ENCODE measurements around the gene MYO5A.

MYO5A gene

GRCh38 chr15:52359722-52360121 is 169.0 kb downstream of the MYO5A start:
- DNase-seq, result no peak

- no peak for DNase-seq
Measured at GRCh38 chr15:52357949-52358348, 170.7 kb downstream of the MYO5A start.

DNA sequence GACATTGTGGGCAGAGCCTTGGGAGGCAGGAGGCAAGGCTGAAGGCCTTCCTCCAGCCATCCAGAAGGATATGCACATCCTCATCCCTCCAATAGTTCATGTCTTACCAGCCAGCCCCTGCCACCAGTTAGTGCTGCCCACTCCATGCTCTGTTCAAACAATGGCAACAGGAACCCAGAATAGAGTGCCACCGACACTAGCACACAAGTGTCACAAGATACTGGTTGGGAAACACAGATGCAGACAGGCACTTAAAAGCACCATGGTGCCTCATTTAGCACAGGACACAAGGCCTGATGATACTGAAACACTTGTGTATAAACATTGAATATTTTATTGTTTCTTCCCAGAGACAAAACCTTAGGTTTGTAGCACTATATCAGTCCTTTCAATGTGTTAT is 176.6 kb downstream of the MYO5A start:
- DNase-seq, result no peak

GRCh38 chr15:52351206-52351908 is 177.3 kb downstream of the MYO5A start:
- no peak for DNase-seq

DNA sequence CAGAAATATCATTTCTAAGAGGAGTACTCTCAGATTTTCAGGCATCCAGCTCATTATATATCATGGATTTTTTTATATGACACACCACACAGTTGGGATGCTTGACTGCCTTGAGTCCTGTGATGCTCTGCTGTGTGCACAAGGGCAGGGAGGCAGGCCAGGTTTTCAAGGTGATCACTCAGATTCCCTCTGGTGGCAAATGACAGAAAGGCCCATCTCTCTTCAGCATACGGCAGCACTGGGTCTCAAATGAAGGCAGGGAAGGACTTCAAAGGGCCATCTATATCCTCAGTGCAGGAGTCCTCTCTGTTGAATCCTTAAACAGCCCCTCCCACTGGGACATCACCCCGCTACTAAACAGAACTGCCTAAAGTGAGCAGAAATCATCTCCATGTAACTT is 178.3 kb downstream of the MYO5A start:
- no peak for DNase-seq

- DNase-seq, result no peak
Measured at GRCh38 chr15:52349052-52349700, 179.5 kb downstream of the MYO5A start.

DNA sequence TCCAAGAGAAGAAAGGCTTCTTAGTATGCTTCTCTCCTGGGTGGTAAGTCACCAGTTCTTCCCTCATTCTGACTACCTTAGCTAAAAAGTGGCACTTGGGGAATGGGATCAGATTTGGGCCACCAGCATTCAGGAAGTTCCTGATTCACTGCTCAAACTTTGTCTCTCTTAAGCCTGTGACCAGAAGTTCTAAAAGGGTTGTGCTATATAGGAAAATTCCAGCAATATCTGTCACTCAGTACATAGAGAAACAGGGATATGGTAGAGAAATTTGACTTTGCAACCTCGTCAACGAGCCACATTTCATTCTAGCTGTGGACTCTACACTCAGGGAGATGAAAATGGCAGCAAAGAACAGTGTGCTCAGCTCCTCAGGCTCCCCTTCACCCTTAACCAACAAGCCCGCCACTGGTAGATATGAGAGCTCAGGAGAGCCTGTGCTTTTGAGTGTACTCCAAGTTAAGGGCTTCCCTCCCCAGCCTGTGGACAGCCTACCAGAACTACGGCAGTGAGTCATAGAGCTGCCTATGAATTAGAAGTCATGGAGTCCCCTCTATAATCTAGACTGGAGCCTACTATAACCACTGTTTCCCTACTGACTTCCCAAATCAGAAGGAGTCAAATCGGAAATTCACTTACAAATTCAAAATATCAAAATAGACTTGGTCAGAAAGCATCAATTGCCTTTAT is 180.5 kb downstream of the MYO5A start:
- no peak for DNase-seq

DNA sequence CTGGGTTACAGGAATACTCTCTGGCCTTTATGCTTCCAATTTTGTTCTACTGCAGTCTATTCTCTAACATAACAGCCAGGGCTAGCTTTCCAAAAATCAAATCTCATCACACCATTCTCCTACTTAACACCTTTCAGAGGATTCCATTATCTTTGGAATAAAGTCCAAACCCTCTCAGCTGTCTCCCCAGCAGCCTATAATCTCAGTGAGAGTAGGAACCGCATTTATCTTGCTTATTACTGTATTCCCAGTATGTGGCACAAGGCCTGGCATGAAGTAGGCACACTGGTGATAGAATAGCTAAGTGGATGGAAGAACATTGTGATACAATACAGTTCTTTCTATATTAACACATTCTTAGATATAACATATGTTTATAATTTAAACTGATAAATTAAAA is 184.1 kb downstream of the MYO5A start:
- no peak for DNase-seq

DNA sequence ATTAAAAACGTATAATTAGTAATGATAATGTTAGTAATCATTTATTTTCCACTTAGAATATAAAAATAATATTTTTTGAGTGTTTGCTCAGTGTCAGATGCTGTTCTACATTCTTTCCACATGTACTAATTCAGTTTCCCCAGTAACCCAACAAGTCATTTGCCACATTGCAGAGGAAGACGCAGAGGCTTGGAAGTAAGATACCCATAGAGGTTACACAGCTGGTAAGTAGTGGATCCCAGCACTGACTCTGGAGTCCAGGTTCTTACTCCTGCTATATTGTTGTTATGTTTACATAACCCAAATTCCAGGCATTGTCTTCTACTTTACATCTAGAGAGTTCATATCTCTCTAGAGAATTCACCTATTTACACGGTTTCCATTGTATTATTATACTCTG is 184.8 kb downstream of the MYO5A start:
- no peak for DNase-seq

- DNase-seq, result no peak
Measured at GRCh38 chr15:52340093-52340492, 188.6 kb downstream of the MYO5A start.

DNA sequence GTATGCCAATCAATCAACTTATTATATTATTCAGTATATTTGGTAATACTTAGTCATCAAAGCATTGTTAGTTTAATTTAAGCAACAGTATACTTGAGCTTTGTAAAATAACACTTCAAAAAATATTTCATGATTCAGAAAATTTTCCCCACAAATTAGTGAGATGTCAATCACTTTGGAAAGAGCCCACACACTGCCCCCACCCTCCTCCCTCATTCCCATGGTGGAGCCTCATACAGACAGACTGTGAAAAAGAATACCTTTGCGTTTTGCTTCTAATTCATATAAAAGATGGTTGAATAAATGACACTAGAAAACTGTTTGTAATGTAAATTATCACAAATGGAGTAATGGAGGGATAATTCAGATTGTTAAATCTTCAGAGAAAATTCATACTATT is 189.8 kb downstream of the MYO5A start:
- DNase-seq, result no peak

DNA sequence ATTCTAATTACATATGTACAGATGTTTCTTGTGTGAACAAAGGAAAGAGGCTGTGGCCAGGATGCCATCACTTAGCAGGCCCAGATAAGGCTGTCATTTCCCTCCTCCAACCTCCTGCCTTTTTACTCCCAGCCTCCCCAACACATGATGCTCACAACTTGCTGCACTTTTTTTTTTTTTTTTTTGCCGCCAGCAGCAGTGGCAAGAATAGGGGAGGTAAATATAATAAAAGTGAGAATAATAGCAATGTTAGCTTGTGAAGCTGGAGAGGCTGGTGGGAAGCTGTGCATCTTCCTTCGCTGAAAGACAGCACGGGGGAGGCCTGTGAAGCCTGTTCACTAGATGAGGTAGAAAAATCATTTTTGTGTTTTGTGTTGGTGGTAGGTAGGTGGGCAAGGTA is 190.6 kb downstream of the MYO5A start:
- DNase-seq, result no peak

DNA sequence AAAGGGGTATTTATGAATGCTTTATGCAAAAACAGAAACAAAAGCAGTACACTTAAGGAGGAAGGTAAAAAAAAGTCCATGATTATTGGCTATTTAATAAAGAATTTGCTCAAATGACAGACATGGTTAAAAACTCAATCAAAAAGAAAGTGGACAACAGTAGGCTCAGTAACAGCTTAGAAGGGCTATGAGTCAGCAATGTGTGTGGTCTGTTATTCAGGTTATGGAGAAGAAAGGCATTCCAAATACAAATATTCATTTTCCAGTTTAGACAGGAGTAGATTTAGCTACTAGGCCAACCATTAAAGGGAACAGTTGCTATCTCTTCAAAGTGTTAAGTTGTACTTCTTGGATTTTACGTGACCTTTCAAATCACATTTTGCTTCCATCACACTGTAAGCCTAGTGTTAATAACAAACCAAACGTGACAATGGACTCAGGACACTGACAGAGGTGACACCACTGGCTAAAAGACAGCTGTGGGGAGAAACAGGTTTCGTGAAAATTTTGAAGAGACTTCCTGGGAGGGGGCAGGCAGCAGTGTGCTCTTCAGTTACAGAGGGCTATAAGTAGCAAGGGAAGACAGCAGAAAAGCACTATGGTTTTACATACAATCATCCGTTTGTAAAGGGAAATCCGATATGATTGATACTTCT is 191.4 kb downstream of the MYO5A start:
- no peak for DNase-seq

GRCh38 chr15:52336529-52336928 is 192.2 kb downstream of the MYO5A start:
- DNase-seq, result no peak

- DNase-seq, result no peak
Measured at GRCh38 chr15:52334491-52335160, 194.1 kb downstream of the MYO5A start.

GRCh38 chr15:52331490-52332240 is 197.0 kb downstream of the MYO5A start:
- no peak for DNase-seq

DNA sequence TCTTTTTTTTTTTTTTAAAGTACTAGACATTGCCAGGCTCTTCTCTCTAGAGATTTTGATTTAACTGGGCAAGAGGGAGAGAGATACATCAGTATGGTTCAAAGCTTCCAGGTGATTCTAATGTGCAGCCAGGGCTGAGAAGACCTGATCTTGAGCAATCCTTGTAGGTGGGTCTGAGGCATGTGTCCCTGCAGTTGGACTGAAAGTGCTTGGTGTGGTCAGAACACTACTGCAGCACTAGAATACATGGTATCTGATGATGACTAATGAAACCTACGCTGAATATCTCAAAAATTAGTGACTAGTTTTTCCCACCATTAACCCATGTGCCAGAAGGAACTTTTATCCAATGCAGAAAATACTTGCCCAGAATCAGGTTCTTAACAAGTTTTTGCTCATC is 198.7 kb downstream of the MYO5A start:
- DNase-seq, result no peak

DNA sequence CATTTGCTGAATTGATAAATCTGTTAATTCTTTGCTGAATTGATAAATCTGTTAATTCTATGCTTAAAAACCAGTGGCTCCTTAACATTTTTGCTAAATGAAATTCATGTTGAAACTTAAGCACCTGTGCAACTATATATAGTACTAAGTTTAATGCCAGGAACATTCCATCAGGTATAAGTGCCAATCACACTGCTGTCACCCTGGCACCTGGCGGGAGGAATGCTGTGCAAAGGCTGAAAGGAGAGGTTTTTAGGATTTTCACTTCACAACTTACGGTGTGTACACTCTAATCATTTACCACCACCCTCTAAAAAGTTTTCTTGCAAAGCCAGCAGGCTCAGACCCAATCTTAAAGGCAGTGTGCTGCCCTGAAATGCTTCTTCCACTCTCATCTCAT is 199.5 kb downstream of the MYO5A start:
- no peak for DNase-seq

DNA sequence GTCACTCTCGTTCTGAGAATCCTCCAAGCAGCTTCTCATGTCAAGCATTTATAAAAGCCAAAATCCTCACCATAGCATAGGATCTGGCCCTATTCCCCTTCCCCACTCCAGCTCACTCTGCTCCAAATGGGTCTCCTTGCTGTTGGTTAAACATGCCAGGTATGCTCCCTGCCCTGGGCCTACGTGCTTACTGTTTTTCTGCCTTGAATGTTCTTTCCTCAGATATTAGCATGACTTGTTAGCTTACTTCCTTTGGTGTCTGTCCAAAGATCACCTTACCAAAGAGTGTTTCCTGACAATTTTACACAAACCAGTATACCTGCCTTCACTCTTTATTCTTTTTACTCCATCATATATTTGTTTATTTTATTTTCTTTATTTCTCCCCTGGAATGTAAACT is 200.0 kb downstream of the MYO5A start:
- no peak for DNase-seq

DNA sequence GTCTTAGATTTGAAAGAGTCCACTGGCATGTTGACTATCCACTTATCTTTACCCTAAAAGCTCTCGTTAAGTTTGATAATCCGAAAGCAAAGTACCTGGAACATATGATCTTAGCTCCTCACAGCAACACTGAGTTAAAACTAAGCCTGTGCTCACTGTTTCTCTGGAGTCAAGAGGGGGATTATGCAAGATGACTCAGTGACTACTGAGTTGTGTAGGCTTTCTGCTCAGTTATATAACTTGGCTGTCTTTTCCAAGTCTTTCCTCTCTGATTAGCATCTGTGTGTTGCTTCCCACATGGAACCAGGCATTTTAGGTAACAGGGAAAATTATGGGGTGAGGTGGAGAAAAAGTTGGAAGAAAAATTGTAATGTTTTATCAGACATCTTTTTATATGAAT is 201.9 kb downstream of the MYO5A start:
- no peak for DNase-seq

DNA sequence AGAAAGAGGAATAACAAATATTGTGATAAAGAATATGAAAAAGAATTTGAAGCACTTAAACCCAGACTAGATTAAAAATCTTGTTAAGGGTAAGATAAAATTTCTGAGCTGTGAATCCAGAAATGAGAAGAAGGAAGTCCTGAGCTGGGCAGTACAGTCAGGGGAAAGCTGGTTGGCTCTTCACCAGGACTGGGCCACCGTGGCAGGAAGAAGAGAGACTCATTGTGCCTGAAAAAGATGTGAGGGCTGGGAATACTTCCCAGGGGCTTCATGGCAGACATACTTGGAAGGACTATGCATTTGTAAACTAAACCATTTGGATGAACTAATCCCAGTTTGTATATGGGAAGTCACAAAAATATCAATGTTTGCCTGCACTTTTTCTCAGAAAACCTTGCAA is 204.6 kb downstream of the MYO5A start:
- no peak for DNase-seq

DNA sequence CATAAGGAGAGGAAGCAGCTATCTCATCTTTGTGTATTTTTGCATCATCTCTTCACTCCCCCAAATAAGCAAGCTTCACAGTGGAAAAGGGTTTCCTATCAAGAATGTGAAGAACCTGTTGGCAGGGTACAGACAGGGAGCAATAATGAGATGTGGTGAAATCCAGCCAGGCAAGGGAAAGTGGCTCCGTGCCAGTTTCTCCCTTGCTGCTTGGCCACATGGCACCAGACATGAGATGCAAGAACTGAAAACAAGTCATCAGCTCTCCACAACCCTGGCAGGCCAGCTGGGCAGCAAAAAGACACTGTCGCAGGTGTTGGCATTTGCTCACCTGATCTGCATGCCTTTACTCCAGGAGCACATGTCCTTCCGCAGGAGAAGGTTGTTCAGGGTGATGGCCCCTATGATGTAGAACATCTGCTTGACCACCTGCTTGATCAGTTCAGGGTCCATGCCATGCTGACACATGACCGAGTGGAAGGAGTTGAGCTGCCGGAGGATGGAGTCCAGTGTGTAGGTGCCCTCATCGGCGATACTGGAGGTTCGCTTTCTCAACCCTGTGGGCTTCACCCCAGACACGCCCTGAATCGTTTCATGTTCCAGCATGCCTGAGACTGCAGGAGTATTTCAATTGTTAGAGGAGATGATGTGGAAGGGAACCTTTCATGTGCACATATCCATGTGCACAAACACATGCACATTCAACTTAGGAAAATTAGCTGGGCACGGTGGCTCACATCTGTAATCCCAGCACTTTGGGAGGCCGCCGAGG is 209.8 kb downstream of the MYO5A start:
- DNase-seq, result no peak
